Endothelial cell (in vitro differentiated cells): ENCODE measurements around the gene ARHGAP45. TPM values are rescaled to one million over a fixed set of nuclear protein-coding genes. Genes with fewer than 3 reads are reported as not detected.

Experiments used
- DNase-seq: peaks from one replicate; pipeline ENCODE4 v3.0.0; 2021; ENCODE audit warnings: low spot score
- H3K27ac Mint-ChIP-seq: one replicate; pipeline ENCODE4 v1.8.0; 2021; ENCODE audit warnings: mixed read lengths, inconsistent platforms; ENCODE audit not compliant: unreplicated experiment
- H3K27me3 Mint-ChIP-seq: one replicate; pipeline ENCODE4 v1.8.0; 2021; ENCODE audit warnings: mild to moderate bottlenecking, moderate library complexity, mixed read lengths, inconsistent platforms; ENCODE audit not compliant: unreplicated experiment
- H3K36me3 Mint-ChIP-seq: one replicate; pipeline ENCODE4 v1.8.0; 2021; ENCODE audit warnings: mild to moderate bottlenecking, low read depth, mixed read lengths, inconsistent platforms; ENCODE audit not compliant: unreplicated experiment
- H3K4me1 Mint-ChIP-seq: one replicate; pipeline ENCODE4 v1.8.0; 2021; ENCODE audit warnings: mild to moderate bottlenecking, mixed read lengths, inconsistent platforms; ENCODE audit not compliant: unreplicated experiment
- H3K4me3 Mint-ChIP-seq: one replicate; pipeline ENCODE4 v1.8.0; 2021; ENCODE audit warnings: mild to moderate bottlenecking, mixed read lengths, inconsistent platforms; ENCODE audit not compliant: unreplicated experiment
- H3K9me3 Mint-ChIP-seq: one replicate; pipeline ENCODE4 v1.8.0; 2021; ENCODE audit warnings: mixed read lengths, inconsistent platforms; ENCODE audit not compliant: unreplicated experiment
- total RNA-seq: library from RNA; stranded (reverse); fragmentation: NEBNext Ultra II Directional; extraction: Animal tissue kit (Norgen Biotek cat#: 25700); gene quantifications from one replicate; pipeline ENCODE4 v1.2.1, GENCODE V29; 2021; ENCODE audit not compliant: unreplicated experiment
- TF ChIP-seq, protein P1 (sequence below): fragments of 200-600 bp; sonication (generic); IDR thresholded peaks from one replicate; pipeline ENCODE4 v1.5.0; 2021; ENCODE audit warnings: antibody characterized with exemption; ENCODE audit not compliant: unreplicated experiment

The ARHGAP45 gene
- total RNA-seq, 1 donor from 2014 or later: 2.4 TPM

DNA sequence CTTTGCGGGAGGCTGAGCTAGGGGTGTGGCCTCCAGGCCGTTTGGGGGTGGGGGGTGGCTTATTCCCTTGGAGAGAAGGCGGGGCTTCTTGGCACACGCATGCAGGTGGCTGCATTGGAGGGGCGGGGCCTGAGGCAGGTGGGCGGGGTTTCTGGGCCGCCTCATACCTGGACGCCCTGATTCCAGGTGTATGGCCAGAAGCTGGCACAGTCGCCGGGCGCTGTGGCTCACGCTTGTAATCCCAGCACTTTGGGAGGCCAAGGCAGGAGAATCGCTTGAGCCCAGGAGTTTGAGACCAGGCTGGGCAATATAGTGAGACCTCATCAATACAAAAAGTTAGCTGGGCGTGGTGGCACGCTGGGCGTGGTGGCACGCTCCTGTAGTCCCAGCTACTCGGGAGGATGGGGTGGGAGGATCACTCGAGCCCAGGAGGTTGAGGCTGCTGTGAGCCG lies 19.2 kb upstream of the ARHGAP45 start:
- H3K27ac Mint-ChIP-seq: no peak overlapping the region
- peaks cover 13% of the 10 kb centered on the region for H3K27me3 Mint-ChIP-seq
- no peak overlapping the region for H3K4me3 Mint-ChIP-seq
- H3K9me3 Mint-ChIP-seq: no peaks in the 10 kb centered on the region
- DNase-seq: no peak
- TF ChIP-seq, protein P1, sequence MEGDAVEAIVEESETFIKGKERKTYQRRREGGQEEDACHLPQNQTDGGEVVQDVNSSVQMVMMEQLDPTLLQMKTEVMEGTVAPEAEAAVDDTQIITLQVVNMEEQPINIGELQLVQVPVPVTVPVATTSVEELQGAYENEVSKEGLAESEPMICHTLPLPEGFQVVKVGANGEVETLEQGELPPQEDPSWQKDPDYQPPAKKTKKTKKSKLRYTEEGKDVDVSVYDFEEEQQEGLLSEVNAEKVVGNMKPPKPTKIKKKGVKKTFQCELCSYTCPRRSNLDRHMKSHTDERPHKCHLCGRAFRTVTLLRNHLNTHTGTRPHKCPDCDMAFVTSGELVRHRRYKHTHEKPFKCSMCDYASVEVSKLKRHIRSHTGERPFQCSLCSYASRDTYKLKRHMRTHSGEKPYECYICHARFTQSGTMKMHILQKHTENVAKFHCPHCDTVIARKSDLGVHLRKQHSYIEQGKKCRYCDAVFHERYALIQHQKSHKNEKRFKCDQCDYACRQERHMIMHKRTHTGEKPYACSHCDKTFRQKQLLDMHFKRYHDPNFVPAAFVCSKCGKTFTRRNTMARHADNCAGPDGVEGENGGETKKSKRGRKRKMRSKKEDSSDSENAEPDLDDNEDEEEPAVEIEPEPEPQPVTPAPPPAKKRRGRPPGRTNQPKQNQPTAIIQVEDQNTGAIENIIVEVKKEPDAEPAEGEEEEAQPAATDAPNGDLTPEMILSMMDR: no peak
- no peaks in the 10 kb centered on the region for H3K4me1 Mint-ChIP-seq
- H3K36me3 Mint-ChIP-seq: peaks cover 5% of the 10 kb centered on the region

DNA sequence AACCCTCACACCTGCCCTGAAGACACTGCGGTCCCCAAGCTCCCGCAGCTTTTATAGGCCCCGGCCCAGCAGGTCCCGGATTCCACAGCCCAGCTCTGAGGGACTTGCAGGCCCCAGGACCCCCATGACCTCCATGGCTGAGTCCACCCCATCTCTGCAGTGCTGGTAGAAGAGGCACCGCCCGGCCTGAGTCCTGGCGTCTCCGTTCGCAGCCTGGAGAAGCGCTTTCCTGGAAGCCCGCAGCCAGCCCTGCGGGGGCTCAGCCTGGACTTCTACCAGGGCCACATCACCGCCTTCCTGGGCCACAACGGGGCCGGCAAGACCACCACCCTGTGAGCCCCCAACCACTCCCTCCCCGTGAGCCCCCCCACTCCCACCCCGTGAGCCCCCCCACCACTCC lies 17.9 kb upstream of the ARHGAP45 start:
- Mint-ChIP-seq H3K27me3 (peaks cover 19% of the 10 kb centered on the region), H3K9me3 (no peaks in the 10 kb centered on the region), H3K4me3 (no peak overlapping the region), H3K4me1 (no peaks in the 10 kb centered on the region), H3K36me3 (peaks cover 7% of the 10 kb centered on the region), H3K27ac (no peak overlapping the region)
- DNase-seq: no peak
- TF ChIP-seq, protein P1: no peak

DNA sequence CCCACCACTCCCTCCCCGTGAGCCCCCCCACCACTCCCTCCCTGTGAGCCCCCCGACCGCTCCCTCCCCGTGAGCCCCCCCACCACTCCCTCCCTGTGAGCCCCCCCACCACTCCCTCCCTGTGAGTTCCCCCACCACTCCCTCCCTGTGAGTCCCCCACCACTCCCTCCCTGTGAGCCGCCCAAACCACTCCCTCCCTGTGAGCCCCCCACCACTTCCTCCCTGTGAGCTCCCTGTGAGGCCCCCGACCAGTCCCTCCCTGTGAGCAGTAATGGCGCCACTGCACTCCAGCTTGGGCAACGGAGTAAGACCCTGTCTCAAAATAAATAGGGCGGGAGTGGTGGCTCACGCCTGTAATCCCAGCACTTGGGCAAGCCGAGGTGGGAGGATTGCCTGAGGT lies 17.2 kb upstream of the ARHGAP45 start:
- H3K4me1 Mint-ChIP-seq: no peaks in the 10 kb centered on the region
- H3K4me3 Mint-ChIP-seq: no peak overlapping the region
- no peaks in the 10 kb centered on the region for H3K9me3 Mint-ChIP-seq
- TF ChIP-seq, protein P1: no peak
- H3K36me3 Mint-ChIP-seq: peaks cover 7% of the 10 kb centered on the region
- H3K27me3 Mint-ChIP-seq: peaks cover 17% of the 10 kb centered on the region
- H3K27ac Mint-ChIP-seq: no peak overlapping the region
- DNase-seq: no peak

DNA sequence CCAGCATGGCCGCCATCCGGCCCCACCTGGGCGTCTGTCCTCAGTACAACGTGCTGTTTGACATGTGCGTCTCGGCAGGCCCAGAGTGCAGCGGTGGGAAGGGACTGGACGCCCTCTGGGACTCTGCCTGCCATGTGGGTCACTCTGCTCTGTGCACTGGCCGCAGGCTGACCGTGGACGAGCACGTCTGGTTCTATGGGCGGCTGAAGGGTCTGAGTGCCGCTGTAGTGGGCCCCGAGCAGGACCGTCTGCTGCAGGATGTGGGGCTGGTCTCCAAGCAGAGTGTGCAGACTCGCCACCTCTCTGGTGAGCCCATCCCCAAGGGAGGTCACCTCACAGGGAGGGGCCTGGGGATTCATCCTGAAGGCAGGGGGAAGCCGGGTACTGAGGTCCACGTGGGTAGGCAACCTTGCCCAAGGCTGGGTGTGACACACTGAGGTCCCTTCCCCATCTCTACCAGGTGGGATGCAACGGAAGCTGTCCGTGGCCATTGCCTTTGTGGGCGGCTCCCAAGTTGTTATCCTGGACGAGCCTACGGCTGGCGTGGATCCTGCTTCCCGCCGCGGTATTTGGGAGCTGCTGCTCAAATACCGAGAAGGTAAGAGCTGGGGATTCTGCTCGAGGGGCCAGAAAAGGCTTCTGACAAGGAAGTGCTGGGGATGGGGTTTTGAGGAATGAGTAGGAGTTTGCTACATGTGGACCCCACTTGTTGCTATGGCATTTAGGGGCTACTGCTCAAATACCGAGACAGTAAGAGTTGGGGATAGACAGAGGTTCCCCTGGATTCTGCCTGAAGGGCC lies 15.8 kb upstream of the ARHGAP45 start:
- peaks cover 9% of the 10 kb centered on the region for H3K36me3 Mint-ChIP-seq
- H3K9me3 Mint-ChIP-seq: no peaks in the 10 kb centered on the region
- no peaks in the 10 kb centered on the region for H3K4me1 Mint-ChIP-seq
- no peak for DNase-seq
- H3K27ac Mint-ChIP-seq: no peak overlapping the region
- no peak overlapping the region for H3K4me3 Mint-ChIP-seq
- H3K27me3 Mint-ChIP-seq: peaks cover 16% of the 10 kb centered on the region
- TF ChIP-seq, protein P1: no peak

DNA sequence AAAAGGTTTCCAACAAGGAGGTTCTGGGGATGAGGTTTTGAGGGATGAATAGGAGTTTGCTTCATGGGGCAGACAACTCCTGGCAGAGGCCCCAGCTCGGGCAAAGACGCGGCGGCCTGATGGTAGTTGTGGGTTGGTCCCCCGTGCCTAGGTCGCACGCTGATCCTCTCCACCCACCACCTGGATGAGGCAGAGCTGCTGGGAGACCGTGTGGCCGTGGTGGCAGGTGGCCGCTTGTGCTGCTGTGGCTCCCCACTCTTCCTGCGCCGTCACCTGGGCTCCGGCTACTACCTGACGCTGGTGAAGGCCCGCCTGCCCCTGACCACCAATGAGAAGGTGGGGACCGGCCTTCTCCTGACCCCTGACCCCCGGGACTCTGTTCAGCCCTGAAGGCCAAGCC lies 15.2 kb upstream of the ARHGAP45 start:
- Mint-ChIP-seq H3K9me3 (peaks cover 4% of the 10 kb centered on the region), H3K27me3 (peaks cover 21% of the 10 kb centered on the region), H3K36me3 (peaks cover 15% of the 10 kb centered on the region), H3K4me1 (no peaks in the 10 kb centered on the region), H3K27ac (no peak overlapping the region), H3K4me3 (no peak overlapping the region)
- TF ChIP-seq, protein P1: no peak
- no peak for DNase-seq
